ENCODE results near the gene AVPR2.

The AVPR2 gene

DNA sequence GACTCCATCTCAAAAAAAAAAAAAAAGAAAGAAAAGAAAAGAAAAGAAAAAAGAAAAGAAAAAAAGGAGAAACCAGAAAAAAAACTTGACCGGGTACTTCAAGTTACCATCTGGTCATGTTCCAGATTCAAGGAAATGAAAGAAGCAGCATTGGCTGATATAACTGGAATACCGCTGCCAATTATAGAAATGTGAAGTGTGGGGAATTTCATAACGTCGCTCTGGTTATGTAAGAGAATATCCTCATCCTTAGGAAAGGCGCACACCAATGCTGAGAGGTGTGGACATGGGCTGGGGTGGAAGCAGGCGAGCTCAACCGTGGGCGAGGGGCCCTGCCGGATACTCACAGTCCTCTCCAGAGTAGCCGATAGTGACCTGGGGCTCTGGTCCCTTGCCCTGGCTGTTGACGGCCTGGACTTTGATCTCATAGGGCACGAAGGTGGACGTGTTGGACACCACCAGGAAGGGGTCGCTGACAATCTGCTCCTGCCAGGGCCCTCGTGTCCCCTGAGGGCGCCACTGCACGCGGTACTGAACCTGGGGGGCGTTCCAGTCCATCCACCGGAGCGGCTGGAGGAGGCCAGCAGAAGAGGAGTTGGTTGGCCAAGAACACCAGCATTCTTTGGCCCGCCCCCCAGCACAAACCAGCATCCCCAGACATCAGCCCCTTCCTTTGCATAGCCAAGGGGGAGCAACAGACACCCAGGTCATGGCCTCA, 38.0 kb upstream of the AVPR2 start:
- in situ Hi-C loops (cut with HindIII; ENCODE audit: low pct_unique_long_range_greater_than_20kb, low sequenced_read_pairs), result no loop called here
- no peak for TF ChIP-seq JUND (IDR thresholded peaks at IDR 0.05; ENCODE audit: low read depth)
- no peak for DNase-seq (ENCODE audit: low read depth in 1 of 2, low spot score in 1 of 2)

DNA sequence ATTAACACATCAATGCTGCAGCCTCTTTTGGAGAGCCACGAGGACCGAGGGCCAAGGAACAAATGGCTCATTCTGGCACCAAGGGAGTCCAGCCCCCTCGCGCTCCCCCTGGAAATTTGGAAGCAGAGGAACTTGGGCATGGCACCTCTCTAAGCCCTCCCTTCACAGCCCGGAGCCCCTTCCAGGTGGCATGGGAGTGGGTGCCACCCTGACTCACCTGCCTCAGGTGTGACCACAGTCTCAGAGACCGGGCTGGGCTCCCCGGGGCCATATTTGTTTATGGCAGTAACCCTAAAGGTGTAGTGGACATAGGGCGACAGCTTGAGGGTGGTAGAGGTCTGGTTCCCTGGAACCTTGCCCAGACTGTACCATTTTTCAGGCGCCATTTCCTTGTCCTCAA, 37.3 kb upstream of the AVPR2 start:
- DNase-seq (ENCODE audit: low read depth in 1 of 2, low spot score in 1 of 2), result no peak
- no peak for TF ChIP-seq JUND (IDR thresholded peaks at IDR 0.05; ENCODE audit: low read depth)
- in situ Hi-C loops (cut with HindIII; ENCODE audit: low pct_unique_long_range_greater_than_20kb, low sequenced_read_pairs), result no loop called here

DNA sequence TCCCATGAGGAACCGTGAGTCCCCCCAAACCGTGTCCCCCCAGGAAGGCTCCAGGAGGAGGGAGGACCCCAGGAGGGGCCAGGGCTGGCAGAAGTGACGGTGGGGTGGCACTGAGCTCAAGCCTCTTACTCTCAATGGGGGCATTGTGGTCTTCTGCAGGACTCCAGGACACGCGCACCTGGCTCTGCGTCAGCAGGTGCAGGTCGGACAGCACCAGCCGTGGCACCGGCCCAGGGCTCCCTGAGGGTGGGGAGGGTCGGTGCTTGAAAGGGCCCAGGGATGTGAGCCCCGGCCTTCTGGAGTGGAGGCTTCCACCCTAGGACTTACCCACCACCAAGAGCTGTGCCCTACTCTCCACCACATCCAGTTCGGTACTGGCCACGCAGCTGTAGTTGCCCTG, 36.8 kb upstream of the AVPR2 start:
- DNase-seq (ENCODE audit: low read depth in 1 of 2, low spot score in 1 of 2), result no peak
- TF ChIP-seq JUND (IDR thresholded peaks at IDR 0.05; ENCODE audit: low read depth), result no peak
- in situ Hi-C loops (cut with HindIII; ENCODE audit: low pct_unique_long_range_greater_than_20kb, low sequenced_read_pairs), result no loop called here

DNA sequence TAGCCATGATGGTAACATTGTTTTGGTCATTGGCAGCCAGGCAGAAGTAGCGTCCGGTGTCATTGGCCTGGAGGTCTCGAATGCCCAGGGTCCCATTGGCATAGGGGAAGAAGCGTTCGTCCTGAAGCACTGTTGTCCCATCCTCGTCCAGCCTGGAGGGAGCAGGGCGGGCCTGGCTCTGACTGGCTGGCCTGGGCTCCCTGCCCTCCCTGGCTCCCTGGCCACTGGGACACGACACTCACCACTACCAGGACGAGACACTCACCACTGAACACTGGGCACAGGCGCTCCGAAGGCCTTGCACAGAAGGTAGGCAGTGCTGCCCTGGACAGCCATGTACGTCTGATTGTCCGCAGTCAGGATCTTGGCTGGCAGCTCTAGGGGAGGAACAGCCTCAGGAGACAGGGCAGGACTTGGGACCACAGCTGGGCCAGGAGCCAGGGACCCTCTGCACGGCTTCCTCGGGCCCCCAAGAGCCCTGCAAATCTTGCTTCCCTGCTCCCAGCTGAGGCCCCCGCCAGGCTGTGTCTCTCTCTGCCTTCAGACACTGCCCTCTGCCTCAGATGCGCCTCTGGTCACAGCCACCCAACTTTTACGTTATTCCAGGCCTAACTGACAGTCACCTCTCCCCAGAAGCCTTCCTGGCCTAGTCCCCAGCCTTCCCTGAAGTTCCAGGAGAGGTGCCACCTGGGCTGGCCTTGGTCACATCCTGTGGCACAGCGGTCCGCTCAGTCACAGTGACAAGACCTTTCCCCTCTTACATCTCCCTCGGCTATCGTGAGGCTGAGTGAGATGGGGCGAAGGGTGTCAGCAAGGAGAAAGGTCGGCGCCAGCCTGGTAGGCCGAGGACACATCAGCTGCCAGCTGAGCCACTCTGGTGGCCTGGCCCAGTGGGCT, 35.6 kb upstream of the AVPR2 start:
- TF ChIP-seq JUND (IDR thresholded peaks at IDR 0.05; ENCODE audit: low read depth), result no peak
- no peak for DNase-seq (ENCODE audit: low read depth in 1 of 2, low spot score in 1 of 2)
- in situ Hi-C loops (cut with HindIII; ENCODE audit: low pct_unique_long_range_greater_than_20kb, low sequenced_read_pairs), result no loop called here

DNA sequence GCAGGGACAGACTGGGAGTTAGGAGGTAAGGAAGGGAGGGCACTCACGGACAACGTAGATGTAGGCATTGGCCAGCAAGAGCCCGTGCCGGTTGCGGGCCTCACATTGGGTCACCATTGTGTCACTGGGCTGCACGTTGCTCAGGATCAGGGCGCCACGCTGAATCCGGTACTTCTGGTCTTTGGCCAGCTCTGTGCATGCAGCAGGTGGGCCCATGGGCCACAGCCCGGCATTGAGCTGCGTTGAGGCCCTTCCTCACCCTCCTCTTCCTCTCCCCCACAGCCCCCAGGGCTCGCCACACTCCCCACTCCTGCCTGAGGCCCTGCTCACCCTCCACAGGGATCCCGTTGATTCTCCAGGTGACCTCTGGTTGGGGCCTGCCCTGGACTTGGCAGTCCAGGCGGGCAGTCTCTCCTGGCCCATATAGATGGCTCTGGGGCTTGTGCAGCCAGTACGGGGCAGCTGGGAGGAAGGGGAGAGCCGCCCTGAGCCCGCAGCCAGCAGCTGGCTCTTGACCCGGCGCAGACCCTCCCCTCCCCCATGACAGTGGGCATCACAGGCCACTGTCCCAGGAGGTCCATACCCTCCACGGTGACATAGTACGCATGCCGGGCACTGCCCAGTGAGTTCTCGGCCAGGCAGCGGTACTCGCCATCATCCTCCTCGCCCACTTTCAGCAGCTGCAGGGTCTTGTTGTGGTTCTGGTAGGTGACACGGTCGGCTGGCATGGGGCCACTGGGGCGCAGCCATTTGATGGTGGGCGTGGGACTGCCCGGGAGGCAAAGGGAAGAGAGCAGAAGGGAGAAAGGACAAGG, 34.8 kb upstream of the AVPR2 start:
- in situ Hi-C loops (cut with HindIII; ENCODE audit: low pct_unique_long_range_greater_than_20kb, low sequenced_read_pairs), result no loop called here
- TF ChIP-seq JUND (IDR thresholded peaks at IDR 0.05; ENCODE audit: low read depth), result no peak
- no peak for DNase-seq (ENCODE audit: low read depth in 1 of 2, low spot score in 1 of 2)

DNA sequence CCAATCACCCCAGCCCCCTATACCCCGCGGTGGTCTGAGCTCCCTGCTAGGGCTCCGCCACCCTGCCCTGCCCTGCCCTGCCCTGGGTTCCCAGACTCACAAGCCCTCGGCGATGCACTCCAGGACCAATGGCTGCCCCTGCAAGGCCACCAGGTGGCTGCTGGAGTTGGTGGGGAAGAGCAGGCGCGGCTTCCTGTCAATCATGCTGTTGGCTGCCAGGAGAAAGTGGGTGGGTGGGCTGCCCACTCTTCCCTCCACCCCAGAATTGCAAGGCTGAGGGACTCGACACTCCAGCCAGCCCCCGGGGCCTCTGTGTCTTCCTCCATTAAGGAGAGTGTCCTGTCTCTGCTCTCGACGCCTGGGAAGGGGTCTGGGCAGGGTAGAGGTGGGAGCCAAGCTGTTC, 34.2 kb upstream of the AVPR2 start:
- TF ChIP-seq JUND (IDR thresholded peaks at IDR 0.05; ENCODE audit: low read depth), result no peak
- in situ Hi-C loops (cut with HindIII; ENCODE audit: low pct_unique_long_range_greater_than_20kb, low sequenced_read_pairs), result no loop called here
- DNase-seq (ENCODE audit: low read depth in 1 of 2, low spot score in 1 of 2), result no peak

DNA sequence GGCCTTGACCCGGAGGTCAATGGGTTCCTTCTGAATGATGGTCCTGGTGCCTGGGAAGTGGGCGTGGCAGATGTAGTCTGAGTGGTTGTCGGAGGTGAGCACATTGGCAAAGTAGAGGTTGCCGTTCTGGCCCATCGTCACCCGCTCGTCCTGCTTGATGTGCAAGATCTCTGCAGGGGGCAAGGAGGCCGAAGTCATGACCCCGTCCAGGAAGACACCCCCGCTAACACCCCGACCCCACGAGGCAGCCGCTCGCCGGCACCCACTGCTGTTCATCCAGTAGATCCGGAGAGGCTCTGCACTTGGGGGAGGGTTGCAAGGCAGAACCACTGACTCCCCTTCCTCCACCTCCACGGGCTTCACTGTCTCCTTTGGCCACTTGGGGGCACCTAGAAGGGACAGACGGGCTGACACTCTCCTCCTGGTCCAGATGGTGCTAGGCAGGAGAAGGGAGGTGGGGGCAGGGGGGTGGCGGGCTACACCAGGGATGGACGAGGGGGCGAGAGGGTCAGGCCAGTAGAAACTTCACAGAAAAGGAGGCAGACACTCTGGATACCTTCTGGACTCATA, 33.6 kb upstream of the AVPR2 start:
- in situ Hi-C loops (cut with HindIII; ENCODE audit: low pct_unique_long_range_greater_than_20kb, low sequenced_read_pairs), result no loop called here
- TF ChIP-seq JUND (IDR thresholded peaks at IDR 0.05; ENCODE audit: low read depth), result no peak
- no peak for DNase-seq (ENCODE audit: low read depth in 1 of 2, low spot score in 1 of 2)

DNA sequence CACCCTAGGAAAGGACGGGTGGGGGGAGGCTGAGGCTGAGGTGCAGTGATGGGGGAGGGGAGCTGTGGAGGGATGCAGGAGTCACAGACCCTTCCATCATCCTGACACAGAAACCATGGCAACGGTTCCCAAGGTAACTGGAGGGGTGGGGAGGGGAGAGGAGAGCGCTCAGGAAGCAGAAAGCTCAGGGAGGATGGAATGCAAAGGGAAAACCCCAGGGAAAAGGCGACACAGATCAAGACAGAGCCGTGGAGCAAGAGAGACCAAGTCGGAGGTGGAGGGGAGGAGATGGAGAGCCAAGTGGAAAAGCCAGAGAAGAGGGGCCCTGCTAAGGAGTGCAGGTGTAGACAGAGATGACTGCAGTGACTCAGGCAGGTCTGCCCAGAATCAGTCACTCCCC, 33.0 kb upstream of the AVPR2 start:
- in situ Hi-C loops (cut with HindIII; ENCODE audit: low pct_unique_long_range_greater_than_20kb, low sequenced_read_pairs), result no loop called here
- DNase-seq (ENCODE audit: low read depth in 1 of 2, low spot score in 1 of 2), result no peak
- no peak for TF ChIP-seq JUND (IDR thresholded peaks at IDR 0.05; ENCODE audit: low read depth)

DNA sequence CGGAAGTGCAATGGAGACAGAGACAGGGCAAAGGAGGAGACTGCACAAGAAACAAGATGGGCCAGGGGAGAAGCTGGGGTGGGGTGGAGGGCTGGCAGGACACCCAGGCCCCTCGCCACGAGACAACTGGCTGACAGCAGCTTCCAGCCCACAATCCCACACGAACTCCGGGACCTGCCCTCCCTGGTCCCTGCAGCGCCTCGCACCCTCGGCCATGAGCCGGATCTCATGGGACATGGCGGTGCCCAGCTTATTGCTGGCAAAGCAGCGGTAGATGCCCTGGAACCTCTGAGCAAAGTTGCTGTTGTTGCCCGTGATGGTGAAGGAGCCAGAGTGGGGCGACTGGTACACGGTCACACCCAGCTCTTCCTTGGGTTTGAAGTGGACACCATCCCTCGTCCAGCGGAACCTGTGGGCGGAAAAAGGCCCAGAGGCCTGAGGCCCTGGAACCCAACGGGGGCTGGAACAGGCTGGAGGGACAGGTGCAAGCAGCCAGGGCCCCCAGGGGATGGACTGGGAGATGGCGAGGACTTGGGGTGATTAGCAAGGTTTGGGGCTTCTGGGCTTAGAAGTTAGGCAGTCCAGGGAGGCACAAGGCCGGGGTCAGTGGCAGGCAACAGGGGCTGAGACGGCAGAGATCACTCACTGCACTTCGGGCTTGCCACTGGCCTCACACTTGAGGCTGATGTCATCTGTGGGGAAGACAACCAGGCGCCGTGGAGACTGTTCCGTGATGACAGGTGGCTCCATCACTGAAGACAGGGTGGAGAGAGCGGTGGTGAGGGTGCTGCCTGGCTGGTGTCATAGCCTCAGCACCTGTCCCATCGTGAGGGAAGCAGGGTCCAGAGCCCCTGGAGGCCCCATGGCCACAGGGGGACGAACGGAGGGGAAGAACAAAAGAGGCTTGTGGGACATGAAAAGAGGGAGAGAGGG, 32.3 kb upstream of the AVPR2 start:
- in situ Hi-C loops (cut with HindIII; ENCODE audit: low pct_unique_long_range_greater_than_20kb, low sequenced_read_pairs), result no loop called here
- no peak for DNase-seq (ENCODE audit: low read depth in 1 of 2, low spot score in 1 of 2)
- TF ChIP-seq JUND (IDR thresholded peaks at IDR 0.05; ENCODE audit: low read depth), result no peak

DNA sequence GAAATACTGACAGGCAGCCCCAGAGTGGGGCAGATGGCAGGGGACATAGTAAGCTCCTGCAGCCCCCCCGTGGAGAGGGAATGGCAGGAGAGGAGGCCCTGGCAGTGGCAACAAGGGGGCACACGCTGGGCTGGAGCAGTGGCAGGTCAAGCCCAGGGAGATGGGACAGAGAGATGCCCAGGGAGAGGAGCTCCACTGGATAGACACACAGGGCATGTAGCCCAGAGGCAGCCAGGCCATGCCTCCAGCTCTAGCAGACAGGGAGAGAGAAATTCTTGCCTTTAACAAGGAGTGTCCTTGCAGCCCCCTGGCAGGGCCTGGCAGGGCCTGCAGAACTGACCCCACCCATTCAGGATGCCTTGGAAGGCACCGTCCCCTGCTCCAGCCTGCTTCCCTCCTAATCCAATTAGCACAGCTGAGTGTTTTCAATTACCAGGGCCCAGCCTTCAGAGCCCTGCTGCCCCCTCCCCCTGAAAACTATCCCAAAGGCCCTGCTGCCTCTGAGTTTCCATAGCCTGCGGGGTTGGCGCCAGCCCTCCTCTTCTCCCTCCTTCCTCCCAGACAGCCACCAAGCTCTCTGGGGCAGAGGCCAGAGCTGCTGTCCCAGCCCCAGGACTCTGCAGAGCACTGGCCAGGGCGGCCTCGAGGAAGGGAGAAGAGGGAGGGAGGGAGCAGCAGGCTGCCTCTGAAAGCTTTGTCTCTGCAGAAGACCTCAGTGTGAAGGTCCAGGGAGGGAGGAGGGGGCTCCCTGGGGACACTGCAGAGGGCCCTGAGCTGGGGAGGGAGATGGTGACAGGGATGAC, 31.0 kb upstream of the AVPR2 start:
- in situ Hi-C loops (cut with HindIII; ENCODE audit: low pct_unique_long_range_greater_than_20kb, low sequenced_read_pairs), result no loop called here
- TF ChIP-seq JUND (IDR thresholded peaks at IDR 0.05; ENCODE audit: low read depth), result no peak
- DNase-seq (ENCODE audit: low read depth in 1 of 2, low spot score in 1 of 2), result no peak

DNA sequence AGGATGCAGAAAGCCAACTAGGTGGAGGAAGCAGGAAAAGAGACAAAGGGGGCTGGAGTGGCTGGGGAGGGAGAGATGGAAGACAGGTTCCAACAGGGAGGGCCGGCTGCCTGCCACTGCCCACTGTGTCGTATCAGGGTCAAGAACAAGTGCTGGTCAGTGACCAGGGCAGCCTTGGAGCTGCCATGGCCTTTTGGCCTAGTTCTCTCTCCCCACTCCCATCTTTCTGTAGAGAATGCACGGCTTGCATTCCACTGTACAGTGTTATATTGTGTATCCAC, 30.4 kb upstream of the AVPR2 start:
- in situ Hi-C loops (cut with HindIII; ENCODE audit: low pct_unique_long_range_greater_than_20kb, low sequenced_read_pairs), result no loop called here
- no peak for DNase-seq (ENCODE audit: low read depth in 1 of 2, low spot score in 1 of 2)
- TF ChIP-seq JUND (IDR thresholded peaks at IDR 0.05; ENCODE audit: low read depth), result no peak

All from T47D (cell line).